SIG-M5 (cell line): Measurements from ENCODE around the gene CCDC148.

Experiments used
- DNase-seq: peaks from one replicate; lab custom pipeline; 2025; lab: John Stamatoyannopoulos, UW

CCDC148 gene

DNA sequence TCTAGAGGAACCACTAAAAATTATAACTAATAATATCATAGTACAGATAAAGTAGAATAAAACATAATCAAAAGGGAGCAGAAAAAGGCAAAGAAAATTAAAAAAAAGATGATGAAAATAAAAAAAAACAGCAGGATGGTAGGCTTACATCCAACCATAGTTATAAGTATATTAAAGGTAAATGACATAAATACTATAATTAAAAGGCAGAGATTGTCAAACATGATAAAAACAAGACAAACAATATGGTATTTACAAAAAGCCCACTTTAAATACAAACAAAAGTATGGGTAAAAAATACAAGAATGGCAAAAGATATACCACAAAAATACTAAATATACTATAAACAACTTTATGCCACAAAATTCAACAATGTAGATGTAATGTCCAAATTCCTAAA lies 24.4 kb downstream of the CCDC148 start:
- DNase-seq: no peak

GRCh38 chr2:158414538-158414937 lies 42.0 kb downstream of the CCDC148 start:
- no peak for DNase-seq

DNA sequence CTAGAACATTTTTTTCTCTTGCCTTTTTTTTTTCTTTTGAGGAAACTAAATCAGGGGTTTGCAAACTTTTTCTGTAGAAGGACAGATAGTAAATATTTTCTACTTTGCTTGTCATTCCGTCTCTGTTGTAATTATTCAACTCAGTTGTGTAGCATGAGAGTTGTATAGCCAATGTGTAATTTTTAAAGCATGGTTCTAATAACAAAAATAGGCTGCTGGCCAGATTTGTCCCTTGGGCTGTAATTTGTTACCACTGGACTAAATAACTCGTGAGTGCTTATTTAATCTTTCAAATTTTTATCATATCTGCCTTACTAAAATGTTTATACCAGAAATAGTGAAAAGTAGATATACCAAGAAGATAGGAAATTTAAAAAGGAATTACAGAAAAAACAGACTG lies 43.0 kb downstream of the CCDC148 start:
- DNase-seq: no peak

GRCh38 chr2:158412206-158412605 lies 44.3 kb downstream of the CCDC148 start:
- DNase-seq: no peak

- no peak for DNase-seq
Measured at GRCh38 chr2:158411748-158412147, 44.8 kb downstream of the CCDC148 start.

- DNase-seq: no peak
Measured at GRCh38 chr2:158410132-158410531, 46.4 kb downstream of the CCDC148 start.

- no peak for DNase-seq
Measured at GRCh38 chr2:158407031-158407430, 49.5 kb downstream of the CCDC148 start.

DNA sequence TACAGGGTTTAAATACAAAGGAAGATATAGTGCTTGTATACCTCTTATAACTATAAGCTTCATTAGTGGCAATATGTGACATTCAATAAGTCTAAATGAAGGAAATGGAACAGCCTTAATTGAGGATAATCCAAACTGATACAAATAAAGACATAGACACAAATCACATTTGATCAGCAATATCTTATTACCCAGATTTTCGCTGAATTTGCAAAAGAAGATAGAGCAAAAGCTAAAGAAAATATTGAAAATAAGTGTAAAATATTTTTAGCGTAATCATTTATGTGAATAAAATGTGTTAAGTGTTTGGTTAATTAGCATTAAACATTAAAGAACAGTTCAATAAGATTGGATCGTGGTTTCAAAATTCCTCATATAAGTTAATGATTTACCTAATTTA lies 51.2 kb downstream of the CCDC148 start:
- DNase-seq: no peak

GRCh38 chr2:158403237-158403636 lies 53.3 kb downstream of the CCDC148 start:
- DNase-seq: no peak

GRCh38 chr2:158402665-158403064 lies 53.9 kb downstream of the CCDC148 start:
- DNase-seq: no peak

- DNase-seq: no peak
Measured at GRCh38 chr2:158395166-158395565, 61.4 kb downstream of the CCDC148 start.

- no peak for DNase-seq
Measured at GRCh38 chr2:158394453-158394852, 62.1 kb downstream of the CCDC148 start.

DNA sequence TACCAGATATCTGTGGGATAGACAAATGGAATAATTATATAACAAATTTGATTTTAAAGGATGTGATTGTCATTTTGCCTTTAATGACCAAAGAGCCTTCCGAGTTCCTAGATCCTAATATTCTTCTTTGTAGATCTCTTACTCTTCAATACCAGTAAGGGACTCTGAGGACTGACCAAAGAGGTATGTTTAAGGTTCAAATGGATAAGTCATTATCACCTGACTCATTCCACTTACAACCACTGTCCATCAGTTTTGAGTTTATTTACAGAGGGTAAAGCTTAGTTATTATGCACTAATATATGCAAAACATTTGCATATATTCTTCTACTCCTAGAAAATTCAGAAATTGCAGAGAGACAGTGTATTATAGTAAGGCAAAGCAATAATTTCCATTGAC lies 62.7 kb downstream of the CCDC148 start:
- no peak for DNase-seq

DNA sequence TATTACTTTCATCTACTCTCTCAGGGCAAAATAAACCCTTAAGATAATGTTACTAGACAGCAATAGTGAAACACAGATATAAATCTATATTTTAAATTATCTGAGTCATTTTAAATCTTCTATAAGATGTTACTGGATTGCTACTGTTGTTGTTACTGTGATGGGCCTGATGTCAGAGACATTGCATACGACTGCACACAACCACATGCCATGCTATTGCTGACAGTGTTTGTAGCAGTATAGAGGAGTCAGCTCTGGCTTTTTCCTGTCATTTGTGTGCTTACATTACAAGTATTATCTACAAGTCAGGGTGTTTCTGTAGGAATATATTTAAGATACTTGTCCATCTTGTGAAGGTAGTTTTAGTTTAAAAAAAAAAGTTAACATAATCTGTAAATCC lies 63.9 kb downstream of the CCDC148 start:
- DNase-seq: no peak

DNA sequence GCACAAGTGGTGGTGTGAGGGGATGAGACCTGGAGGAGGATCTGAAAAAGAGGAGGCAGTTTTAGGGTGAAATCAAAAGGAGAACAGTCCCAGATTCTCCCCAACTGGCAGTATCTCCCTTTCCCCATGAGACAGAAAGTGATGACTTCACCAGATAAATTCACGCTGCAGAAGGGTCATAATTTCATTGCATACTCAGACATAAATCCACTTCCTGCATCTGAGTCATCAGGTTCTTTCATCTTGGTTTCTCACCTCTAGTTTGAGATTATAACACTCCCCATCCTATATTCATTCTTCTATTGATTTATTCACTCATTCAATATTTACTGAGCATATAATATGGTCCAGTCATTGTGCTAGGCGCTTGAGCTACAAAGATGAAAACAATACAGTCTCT lies 64.7 kb downstream of the CCDC148 start:
- DNase-seq: no peak

GRCh38 chr2:158391361-158391760 lies 65.2 kb downstream of the CCDC148 start:
- no peak for DNase-seq

DNA sequence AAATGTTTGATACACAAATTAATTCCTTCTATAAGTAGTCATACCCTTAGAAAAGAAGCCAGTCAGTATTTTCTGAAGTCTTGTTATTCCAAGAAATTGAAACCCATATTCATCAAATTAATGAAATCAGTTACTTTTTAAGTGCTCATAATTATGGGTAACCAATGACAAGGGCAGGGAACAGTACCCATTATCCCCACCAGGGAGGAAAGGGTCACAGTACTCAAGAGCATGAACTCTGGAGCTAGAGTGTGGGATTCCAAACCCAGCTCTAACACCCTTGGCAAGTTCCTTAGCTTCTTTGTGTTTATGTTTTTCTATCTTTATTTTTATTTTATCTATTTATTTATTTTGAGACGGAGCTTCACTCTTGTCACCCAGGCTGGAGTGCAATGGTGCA lies 68.4 kb downstream of the CCDC148 start:
- DNase-seq: no peak

DNA sequence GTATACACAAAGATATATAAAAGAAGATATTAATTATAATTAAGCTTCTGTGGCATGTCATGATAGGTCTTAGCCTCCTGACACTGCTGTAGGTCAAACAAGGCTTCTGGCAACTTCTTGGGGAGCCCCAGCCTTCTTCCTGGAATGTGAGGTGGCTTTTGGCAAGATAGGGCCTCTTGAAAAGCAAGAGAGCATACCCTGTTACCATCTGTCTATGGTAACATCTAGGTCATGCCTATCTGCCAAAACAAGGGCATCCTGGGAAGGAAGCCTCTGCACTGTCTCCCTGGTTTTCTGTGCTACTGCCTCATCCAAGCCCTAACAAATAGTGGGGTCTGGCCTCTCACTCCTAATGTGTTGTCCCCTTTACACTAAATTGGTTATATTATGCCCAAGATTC lies 70.9 kb downstream of the CCDC148 start:
- no peak for DNase-seq

- DNase-seq: no peak
Measured at GRCh38 chr2:158381978-158382377, 74.6 kb downstream of the CCDC148 start.

GRCh38 chr2:158381205-158381604 lies 75.3 kb downstream of the CCDC148 start:
- DNase-seq: no peak

DNA sequence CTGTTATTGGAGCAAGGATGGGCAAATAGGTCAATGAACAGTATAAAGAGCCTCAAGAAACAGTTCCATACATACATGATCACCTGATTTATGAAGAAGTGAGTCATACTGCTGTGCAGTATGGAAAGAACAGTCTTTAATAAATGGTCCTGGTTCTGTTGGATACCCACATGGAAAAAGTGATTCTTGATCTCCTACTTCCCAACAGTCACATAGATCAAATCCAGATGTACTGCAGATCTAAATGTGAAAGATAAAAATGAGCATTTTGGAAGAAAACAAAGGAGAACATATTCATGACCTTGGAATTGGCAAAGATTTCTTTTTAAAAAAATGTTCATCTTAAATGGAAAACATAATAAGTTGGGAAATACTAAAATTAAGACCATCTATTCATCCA lies 75.8 kb downstream of the CCDC148 start:
- no peak for DNase-seq

DNA sequence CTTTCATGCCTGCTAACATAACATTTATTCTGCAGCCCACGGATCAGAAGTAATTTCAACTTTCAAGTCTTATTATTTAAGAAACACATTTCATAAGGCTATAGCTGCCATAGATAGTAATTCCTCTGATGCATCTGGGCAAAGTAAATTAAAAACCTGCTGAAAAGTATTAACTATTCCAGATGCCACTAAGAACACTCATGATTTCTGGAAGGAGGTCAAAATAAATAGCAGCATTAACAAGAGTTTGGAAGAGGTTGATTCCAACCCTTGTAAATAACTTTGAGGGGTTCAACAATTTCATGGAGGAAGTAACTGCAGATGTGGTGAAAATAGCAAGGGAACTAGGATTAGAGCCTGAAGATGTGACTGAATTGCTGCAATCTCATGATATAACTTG lies 77.6 kb downstream of the CCDC148 start:
- no peak for DNase-seq

- no peak for DNase-seq
Measured at GRCh38 chr2:158366342-158366741, 90.2 kb downstream of the CCDC148 start.

GRCh38 chr2:158359846-158360245 lies 96.7 kb downstream of the CCDC148 start:
- DNase-seq: no peak

DNA sequence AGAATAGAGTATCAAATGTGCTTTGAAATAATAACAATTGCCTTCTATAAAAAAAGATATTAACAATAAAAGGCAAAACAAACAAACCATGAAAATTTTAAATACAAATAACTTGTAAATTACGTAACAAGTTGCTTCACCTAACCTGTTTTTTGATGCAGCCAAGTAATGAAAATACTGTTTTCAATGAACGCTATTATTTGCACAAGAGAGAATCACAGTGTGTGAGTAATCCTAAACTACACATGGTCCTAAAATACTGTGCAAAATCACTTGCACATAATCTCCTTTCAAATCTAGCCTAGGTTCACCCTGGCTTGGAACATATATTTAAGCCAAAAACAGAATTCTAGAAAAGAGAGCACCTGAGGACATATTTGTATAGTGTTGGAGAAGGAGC lies 98.9 kb downstream of the CCDC148 start:
- no peak for DNase-seq
